Hepatic stellate cell (primary cell): ENCODE results near the gene ZIC5.

Experiments used
- DNase-seq: peaks from one replicate; pipeline ENCODE4 v3.0.0; 2011; ENCODE audit warnings: low spot score

ZIC5 gene

GRCh38 chr13:99971576-99972189 lies at the start of gene ZIC5:
TSS of gene ZIC5 (minus strand) at chr13:99971767. CDS start at chr13:99971603, 164 bp downstream.
- DNase-seq, result no peak

GRCh38 chr13:100019780-100020356 lies 48.3 kb upstream of the ZIC5 start:
- DNase-seq, result no peak

- DNase-seq, result no peak
These were observed 43.1 kb upstream of the ZIC5 start for GRCh38 chr13:100014621-100015020.

GRCh38 chr13:99998261-99998660 lies 26.7 kb upstream of the ZIC5 start:
- DNase-seq, result no peak

GRCh38 chr13:99997702-99998214 lies 26.2 kb upstream of the ZIC5 start:
- DNase-seq, result no peak

- no peak for DNase-seq
These were observed 24.9 kb upstream of the ZIC5 start for GRCh38 chr13:99996381-99996973.

GRCh38 chr13:99995589-99996380 lies 24.2 kb upstream of the ZIC5 start:
- no peak for DNase-seq

GRCh38 chr13:99995104-99995588 lies 23.6 kb upstream of the ZIC5 start:
- no peak for DNase-seq

GRCh38 chr13:99994638-99995020 lies 23.1 kb upstream of the ZIC5 start:
- DNase-seq, result no peak

GRCh38 chr13:99993660-99994637 lies 22.4 kb upstream of the ZIC5 start:
- no peak for DNase-seq

- no peak for DNase-seq
These were observed 21.4 kb upstream of the ZIC5 start for GRCh38 chr13:99992949-99993351.

GRCh38 chr13:99991828-99992775 lies 20.5 kb upstream of the ZIC5 start:
- DNase-seq, result no peak

- no peak for DNase-seq
These were observed 19.7 kb upstream of the ZIC5 start for GRCh38 chr13:99991013-99991827.

- DNase-seq, result no peak
These were observed 18.8 kb upstream of the ZIC5 start for GRCh38 chr13:99990126-99990977.

GRCh38 chr13:99989276-99990125 lies 17.9 kb upstream of the ZIC5 start:
- no peak for DNase-seq

GRCh38 chr13:99988529-99989275 lies 17.1 kb upstream of the ZIC5 start:
- no peak for DNase-seq
